Measurements from ENCODE around the gene ARID1B. TPM values are rescaled to one million over a fixed set of nuclear protein-coding genes. Genes with fewer than 3 reads are reported as not detected.

ARID1B gene
- total RNA-seq, 1 donor from 2014 or later = 78.1 TPM

GRCh38 chr6:157056275-157056674 is 279.1 kb downstream of the ARID1B start:
- no peak overlapping the region for H3K27ac Mint-ChIP-seq (ENCODE audit: unreplicated experiment)

GRCh38 chr6:157058574-157058973 is 281.4 kb downstream of the ARID1B start:
- no peaks in the 10 kb centered on the region for H3K27me3 Mint-ChIP-seq (ENCODE audit: unreplicated experiment)
- peaks cover 2% of the 10 kb centered on the region for H3K36me3 Mint-ChIP-seq (ENCODE audit: unreplicated experiment)
- H3K27ac Mint-ChIP-seq (ENCODE audit: unreplicated experiment) = no peak overlapping the region

More at GRCh38 chr6:157056275-157056674, 279.1 kb downstream of the ARID1B start:
- TF ChIP-seq CTCF (IDR thresholded peaks at IDR 0.05) = no peak
- no peak for DNase-seq (ENCODE audit: extremely low spot score, unreplicated experiment)
- peaks cover 2% of the 10 kb centered on the region for H3K36me3 Mint-ChIP-seq (ENCODE audit: unreplicated experiment)
- peaks cover 8% of the 10 kb centered on the region for H3K9me3 Mint-ChIP-seq (ENCODE audit: unreplicated experiment)
- no peak overlapping the region for H3K4me3 Mint-ChIP-seq (ENCODE audit: unreplicated experiment)
- H3K4me1 Mint-ChIP-seq (ENCODE audit: unreplicated experiment) = peaks cover 18% of the 10 kb centered on the region
- H3K27me3 Mint-ChIP-seq (ENCODE audit: unreplicated experiment) = no peaks in the 10 kb centered on the region

GRCh38 chr6:157059781-157060180 is 282.6 kb downstream of the ARID1B start:
- peaks cover 31% of the 10 kb centered on the region for H3K4me1 Mint-ChIP-seq (ENCODE audit: unreplicated experiment)
- no peaks in the 10 kb centered on the region for H3K27me3 Mint-ChIP-seq (ENCODE audit: unreplicated experiment)
- H3K27ac Mint-ChIP-seq (ENCODE audit: unreplicated experiment) = no peak overlapping the region
- H3K36me3 Mint-ChIP-seq (ENCODE audit: unreplicated experiment) = peaks cover 2% of the 10 kb centered on the region
- no peak overlapping the region for H3K4me3 Mint-ChIP-seq (ENCODE audit: unreplicated experiment)
- TF ChIP-seq CTCF (IDR thresholded peaks at IDR 0.05) = no peak
- peaks cover 8% of the 10 kb centered on the region for H3K9me3 Mint-ChIP-seq (ENCODE audit: unreplicated experiment)
- DNase-seq (ENCODE audit: extremely low spot score, unreplicated experiment) = no peak

More at GRCh38 chr6:157058574-157058973, 281.4 kb downstream of the ARID1B start:
- Mint-ChIP-seq H3K4me1 (ENCODE audit: unreplicated experiment) (peaks cover 29% of the 10 kb centered on the region), H3K4me3 (ENCODE audit: unreplicated experiment) (no peak overlapping the region), H3K9me3 (ENCODE audit: unreplicated experiment) (peaks cover 8% of the 10 kb centered on the region)
- no peak for DNase-seq (ENCODE audit: extremely low spot score, unreplicated experiment)
- TF ChIP-seq CTCF (IDR thresholded peaks at IDR 0.05) = no peak

GRCh38 chr6:157060440-157060952 is 283.3 kb downstream of the ARID1B start:
- peaks cover 31% of the 10 kb centered on the region for H3K4me1 Mint-ChIP-seq (ENCODE audit: unreplicated experiment)
- H3K4me3 Mint-ChIP-seq (ENCODE audit: unreplicated experiment) = no peak overlapping the region
- no peak for TF ChIP-seq CTCF (IDR thresholded peaks at IDR 0.05)
- peaks cover 2% of the 10 kb centered on the region for H3K36me3 Mint-ChIP-seq (ENCODE audit: unreplicated experiment)
- H3K27ac Mint-ChIP-seq (ENCODE audit: unreplicated experiment) = peak overlapping the region; percentile 36
- DNase-seq (ENCODE audit: extremely low spot score, unreplicated experiment) = no peak
- H3K9me3 Mint-ChIP-seq (ENCODE audit: unreplicated experiment) = peaks cover 8% of the 10 kb centered on the region
- no peaks in the 10 kb centered on the region for H3K27me3 Mint-ChIP-seq (ENCODE audit: unreplicated experiment)

- Mint-ChIP-seq H3K36me3 (ENCODE audit: unreplicated experiment) (no peaks in the 10 kb centered on the region), H3K27ac (ENCODE audit: unreplicated experiment) (no peak overlapping the region), H3K4me3 (ENCODE audit: unreplicated experiment) (no peak overlapping the region), H3K4me1 (ENCODE audit: unreplicated experiment) (peaks cover 34% of the 10 kb centered on the region), H3K9me3 (ENCODE audit: unreplicated experiment) (no peaks in the 10 kb centered on the region), H3K27me3 (ENCODE audit: unreplicated experiment) (no peaks in the 10 kb centered on the region)
- no peak for TF ChIP-seq CTCF (IDR thresholded peaks at IDR 0.05)
- DNase-seq (ENCODE audit: extremely low spot score, unreplicated experiment) = no peak
Measured at GRCh38 chr6:157061770-157062594, 284.8 kb downstream of the ARID1B start.

Measured in osteocyte (in vitro differentiated cells).